GM12878 (cell line): ENCODE measurements around the gene SIX5. TPM values are rescaled to one million over a fixed set of nuclear protein-coding genes. Genes with fewer than 3 reads are reported as not detected.

Experiments used
- ATF7 ChIP-seq: fragments of 450-650 bp; IDR thresholded peaks from 2 replicates; pipeline ENCODE4 v1.6.1; 2016; ENCODE audit warnings: low read depth, mild to moderate bottlenecking
- CEBPB ChIP-seq, 2 experiments: fragments of 150-350 bp in 1 of 2; IDR thresholded peaks; 2 replicates each; pipeline ENCODE4 v1.6.1; 2012 to 2014; ENCODE audit warnings: low read depth in 2 of 2, low read length in 2 of 2, borderline replicate concordance in 1 of 2, inconsistent platforms in 1 of 2
- CHD2 ChIP-seq: IDR thresholded peaks from 2 replicates; pipeline ENCODE4 v1.6.1; 2011; ENCODE audit warnings: low read depth, low read length, improper control_type of control experiment, borderline replicate concordance
- E4F1 ChIP-seq: fragments of 450-650 bp; IDR thresholded peaks from 2 replicates; pipeline ENCODE4 v1.6.1; 2018; ENCODE audit warnings: borderline replicate concordance, mild to moderate bottlenecking; ENCODE audit not compliant: partially characterized antibody
- ETV6 ChIP-seq, 2 experiments: fragments of 450-650 bp in 1 of 2; IDR thresholded peaks in 1 of 2; conservative IDR thresholded peaks in 1 of 2; 2 replicates each; pipeline ENCODE4 v1.6.1; 2014; ENCODE audit warnings: antibody characterized with exemption in 1 of 2, borderline replicate concordance in 1 of 2, low read depth in 1 of 2, mild to moderate bottlenecking in 1 of 2, moderate library complexity in 1 of 2
- EZH2 ChIP-seq: IDR thresholded peaks from 2 replicates; pipeline ENCODE4 v1.6.1; 2012; ENCODE audit warnings: low read depth, mild to moderate bottlenecking, control low read depth, inconsistent platforms, low read length, borderline replicate concordance; ENCODE audit not compliant: control insufficient read depth
- HDAC6 ChIP-seq: fragments of 200-600 bp; sonication (generic); IDR thresholded peaks from one replicate; pipeline ENCODE4 v1.8.0; 2017; ENCODE audit warnings: antibody characterized with exemption; ENCODE audit not compliant: unreplicated experiment
- IKZF1 ChIP-seq: fragments of 450-650 bp; conservative IDR thresholded peaks from 2 replicates; pipeline ENCODE4 v1.6.1; 2017; ENCODE audit warnings: antibody characterized with exemption, mild to moderate bottlenecking
- IRF3 ChIP-seq: fragments of 450-650 bp; IDR thresholded peaks from 2 replicates; pipeline ENCODE4 v1.6.1; 2014; ENCODE audit warnings: mild to moderate bottlenecking
- IRF5 ChIP-seq: fragments of 450-650 bp; IDR thresholded peaks from 2 replicates; pipeline ENCODE4 v1.6.1; 2017; ENCODE audit warnings: borderline replicate concordance
- MAX ChIP-seq: IDR thresholded peaks from 2 replicates; pipeline ENCODE4 v1.6.1; 2012; ENCODE audit warnings: low read depth, low read length, improper control_type of control experiment
- MLLT1 ChIP-seq: fragments of 450-650 bp; IDR thresholded peaks from 2 replicates; pipeline ENCODE4 v1.6.1; 2016; ENCODE audit warnings: mild to moderate bottlenecking
- MYB ChIP-seq: fragments of 150-350 bp; IDR thresholded peaks from 2 replicates; pipeline ENCODE4 v1.6.1; 2014; ENCODE audit warnings: mild to moderate bottlenecking, low read depth, low read length, borderline replicate concordance
- NBN ChIP-seq: fragments of 450-650 bp; IDR thresholded peaks from 2 replicates; pipeline ENCODE4 v1.6.1; 2016
- NR2C2 ChIP-seq: IDR thresholded peaks from 2 replicates; pipeline ENCODE4 v1.6.1; 2011; ENCODE audit warnings: borderline replicate concordance, low read depth; ENCODE audit not compliant: control insufficient read depth, insufficient read length
- PAX8 ChIP-seq: fragments of 450-650 bp; IDR thresholded peaks from 2 replicates; pipeline ENCODE4 v1.6.1; 2017; ENCODE audit warnings: mild to moderate bottlenecking, moderate library complexity
- POU2F2 ChIP-seq: IDR thresholded peaks from 3 replicates; pipeline ENCODE4 v1.6.1; 2011; ENCODE audit warnings: low read depth, mild to moderate bottlenecking, low read length, borderline replicate concordance
- RELB ChIP-seq: fragments of 450-650 bp; IDR thresholded peaks from 2 replicates; pipeline ENCODE4 v1.6.1; 2017; ENCODE audit warnings: low read depth, mild to moderate bottlenecking, moderate library complexity
- SUZ12 ChIP-seq: fragments of 200-600 bp; sonication (generic); IDR thresholded peaks from one replicate; pipeline ENCODE4 v1.6.1; 2018; ENCODE audit warnings: antibody characterized with exemption, mild to moderate bottlenecking; ENCODE audit not compliant: unreplicated experiment
- ZNF217 ChIP-seq: fragments of 450-650 bp; IDR thresholded peaks from 2 replicates; pipeline ENCODE4 v1.6.1; 2017; ENCODE audit warnings: antibody characterized with exemption, mild to moderate bottlenecking
- polyA plus RNA-seq, 11 experiments: library from polyadenylated mRNA; depleted of rRNA in 4 of 11; unstranded in 6 of 11; stranded (reverse) in 5 of 11; fragments of >200 nt; fragmentation: Nextera tagmentation in 4 of 11; fragmentation: Illumina TruSeq in 1 of 11; extraction: Ambion mirVana in 4 of 11; extraction: Trizol in 1 of 11; gene quantifications; 1 replicate in 1 of 11; 2 replicates in 10 of 11; pipeline versions ENCODE4 v1.2.1 to v1.2.3, GENCODE V29; 2011 to 2016; ENCODE audit warnings: inconsistent platforms in 2 of 11, missing spikeins in 2 of 11, low read depth in 1 of 11
- total RNA-seq, 4 experiments: library from RNA; depleted of rRNA in 3 of 4; stranded (reverse); fragments of >200 nt in 3 of 4; fragmentation: Illumina TruSeq in 1 of 4; extraction: Trizol in 1 of 4; gene quantifications; 2 replicates each; pipeline versions ENCODE4 v1.2.1 to v1.2.3, GENCODE V29; 2013 to 2021

Gene SIX5
- total and polyA plus RNA-seq, 10 of the 15 experiments (the other 5 are each of a cell fraction or from before 2014, with no cell fraction given): 1.9 to 10.5 (median 3.0) TPM; not detected in 2

GRCh38 chr19:45792470-45793177 is 23.6 kb upstream of the SIX5 start, which contains the start of gene DMWD (continued):
- TF ChIP-seq ETV6 (conservative IDR thresholded peaks at IDR 0.05 in 1 of 2, IDR thresholded peaks at IDR 0.05 in 1 of 2; ENCODE audit: borderline replicate concordance in 1 of 2, low read depth in 1 of 2): no peak
- TF ChIP-seq IKZF1: peak; percentile 75
- no peak for TF ChIP-seq HDAC6
- TF ChIP-seq E4F1: no peak
- TF ChIP-seq CEBPB (IDR thresholded peaks at IDR 0.05; ENCODE audit: borderline replicate concordance in 1 of 2, low read depth in 2 of 2, low read length in 2 of 2): no peak
- no peak for TF ChIP-seq IRF5
- TF ChIP-seq NBN: peak; percentile 51; the same call in 1 of the 2 replicates
- TF ChIP-seq MAX: peak; percentile 51; the same call in 1 of the 2 replicates
- no peak for TF ChIP-seq MYB
- 0 out of 2 replicates have a peak, but pooled peaks have one; percentile 37 for TF ChIP-seq RELB
- TF ChIP-seq EZH2: no peak
- TF ChIP-seq SUZ12: no peak
- TF ChIP-seq ATF7: no peak
- peak; percentile 64; the same call in 1 of the 2 replicates for TF ChIP-seq MLLT1
- TF ChIP-seq PAX8: no peak
- peak; percentile 73; the same call in 1 of the 3 replicates for TF ChIP-seq POU2F2
- TF ChIP-seq IRF3: peak; percentile 50; the same call in 1 of the 2 replicates
- 0 out of 2 replicates have a peak, but pooled peaks have one; percentile 51 for TF ChIP-seq CHD2
- TF ChIP-seq NR2C2: no peak
- 0 out of 2 replicates have a peak, but pooled peaks have one; percentile 27 for TF ChIP-seq ZNF217
